OCI-LY1 (cell line): ENCODE measurements around the gene PCSK2.

Experiments used
- CTCF ChIP-seq: fragments of 200-600 bp; sonication (generic), shearing (Covaris generic); IDR thresholded peaks from 2 replicates; pipeline ENCODE4 v1.5.1; 2017; ENCODE audit warnings: mild to moderate bottlenecking, antibody characterized with exemption, low read length, moderate library complexity, mixed read lengths
- EZH2 ChIP-seq: fragments of 200-600 bp; sonication (generic), shearing (Covaris generic); IDR thresholded peaks from 2 replicates; pipeline ENCODE4 v1.8.0; 2017; ENCODE audit warnings: borderline replicate concordance, mixed run types, mild to moderate bottlenecking, antibody characterized with exemption, low read length, moderate library complexity, mixed read lengths

GRCh38 chr20:17399303-17399985 is 172.6 kb downstream of the PCSK2 start:
- TF ChIP-seq CTCF = no peak
- TF ChIP-seq EZH2 = no peak
